Measurements from ENCODE around the gene SGMS1.

GRCh38 chr10:50440489-50440888 lies 183.3 kb downstream of the SGMS1 start:
- TF ChIP-seq CTCF (IDR thresholded peaks at IDR 0.05) (no peak), POLR2A (IDR thresholded peaks at IDR 0.05) (no peak)

All from heart left ventricle (tissue), 13 donors.